Keratinocyte (primary cell): ENCODE data around the gene FAM83D. TPM values are rescaled to one million over a fixed set of nuclear protein-coding genes. Genes with fewer than 3 reads are reported as not detected.

Experiments used
- DNase-seq: peaks from one replicate; pipeline ENCODE4 v3.0.0-alpha.2; 2011; ENCODE audit warnings: low read depth, missing footprints, low spot score
- FAIRE-seq: peaks from 2 replicates; lab custom pipeline; 2011; peaks lifted over from hg19 to GRCh38; lab: Jason Lieb, UNC
- H2AFZ ChIP-seq: 2 replicates; pipeline ENCODE4 v1.6.0; 2012; ENCODE audit warnings: low read length, control low read depth, inconsistent platforms; ENCODE audit not compliant: control insufficient read depth
- H3K27ac ChIP-seq: 2 replicates; pipeline ENCODE4 v1.5.1; 2011; ENCODE audit warnings: low read length; ENCODE audit not compliant: control insufficient read depth, insufficient read depth
- H3K27me3 ChIP-seq: 3 replicates; pipeline ENCODE4 v1.6.0; 2011; ENCODE audit warnings: low read length; ENCODE audit not compliant: control insufficient read depth, insufficient read depth; ENCODE audit errors: extremely low read depth
- H3K36me3 ChIP-seq, 2 experiments: 2 replicates in 1 of 2; 3 replicates in 1 of 2; pipeline ENCODE4 v1.5.1; 2011; ENCODE audit warnings: low read length in 2 of 2, mild to moderate bottlenecking in 1 of 2; ENCODE audit not compliant: control insufficient read depth in 2 of 2, insufficient read depth in 2 of 2; ENCODE audit errors: extremely low read depth in 1 of 2
- H3K4me1 ChIP-seq: 3 replicates; pipeline ENCODE4 v1.5.1; 2011; ENCODE audit warnings: low read length; ENCODE audit not compliant: control insufficient read depth, insufficient read depth; ENCODE audit errors: extremely low read depth
- H3K4me2 ChIP-seq: 3 replicates; pipeline ENCODE4 v1.6.0; 2011; ENCODE audit warnings: low read depth, low read length; ENCODE audit not compliant: control insufficient read depth, insufficient read depth; ENCODE audit errors: extremely low read depth
- H3K4me3 ChIP-seq, 3 experiments: fragments of 200-600 bp in 1 of 3; sonication (generic) in 1 of 3; 2 replicates in 2 of 3; 3 replicates in 1 of 3; pipeline ENCODE4 v1.5.1; 2011 to 2016; ENCODE audit warnings: low read length in 3 of 3, mild to moderate bottlenecking in 3 of 3, control low read depth in 2 of 3, inconsistent platforms in 1 of 3, low read depth in 1 of 3, mixed read lengths in 1 of 3, mixed run types in 1 of 3, moderate library complexity in 1 of 3; ENCODE audit not compliant: control insufficient read depth in 2 of 3, insufficient read depth in 2 of 3; ENCODE audit errors: extremely low read depth in 1 of 3
- H3K79me2 ChIP-seq: 2 replicates; pipeline ENCODE4 v1.6.0; 2012; ENCODE audit warnings: low read length; ENCODE audit not compliant: control insufficient read depth, insufficient read depth
- H3K9ac ChIP-seq: 3 replicates; pipeline ENCODE4 v1.6.0; 2011; ENCODE audit warnings: low read length; ENCODE audit not compliant: control insufficient read depth, insufficient read depth; ENCODE audit errors: extremely low read depth
- H3K9me1 ChIP-seq: 3 replicates; pipeline ENCODE4 v1.6.0; 2011; ENCODE audit warnings: low read length; ENCODE audit not compliant: control insufficient read depth, insufficient read depth; ENCODE audit errors: extremely low read depth
- H3K9me3 ChIP-seq: 2 replicates; pipeline ENCODE4 v1.5.1; 2012; ENCODE audit warnings: low read depth, low read length; ENCODE audit not compliant: control insufficient read depth
- H4K20me1 ChIP-seq: 3 replicates; pipeline ENCODE4 v1.6.0; 2011; ENCODE audit warnings: low read length; ENCODE audit not compliant: control insufficient read depth, insufficient read depth; ENCODE audit errors: extremely low read depth
- EZH2 ChIP-seq: IDR thresholded peaks from one replicate; pipeline ENCODE4 v1.6.1; 2012; ENCODE audit warnings: inconsistent platforms, mild to moderate bottlenecking, low read length, moderate library complexity
- dilution Hi-C: fragments of 300-500 bp; cut with MboI; formaldehyde crosslinking; loops from one replicate; pipeline ENCODE4 v1.7.0; 2020; ENCODE audit warnings: low sequenced_read_pairs; ENCODE audit not compliant: extremely low pct_ligation_motif_present
- polyA plus RNA-seq, 5 experiments: library from polyadenylated mRNA; depleted of rRNA in 3 of 5; stranded (reverse) in 3 of 5; stranded (forward) in 1 of 5; unstranded in 1 of 5; fragments of >200 nt; gene quantifications; 1 replicate in 1 of 5; 2 replicates in 3 of 5; 3 replicates in 1 of 5; pipeline versions ENCODE4 v1.2.1 to v1.2.3, GENCODE V29; 2011 to 2012; ENCODE audit warnings: missing spikeins in 2 of 5, low read depth in 1 of 5, low replicate concordance in 1 of 5
- TF ChIP-seq, protein P1 (sequence below), 3 experiments: IDR thresholded peaks in 1 of 3; conservative IDR thresholded peaks in 1 of 3; optimal IDR thresholded peaks in 1 of 3; 2 replicates in 2 of 3; 3 replicates in 1 of 3; pipeline versions ENCODE3 to v1.5.1; 2011; ENCODE audit warnings: low read length in 3 of 3, mild to moderate bottlenecking in 3 of 3, moderate library complexity in 2 of 3, control low read depth in 1 of 3, inconsistent platforms in 1 of 3; ENCODE audit not compliant: insufficient read depth in 2 of 3; ENCODE audit errors: extremely low read depth in 1 of 3

Gene FAM83D
- polyA plus RNA-seq, 1 donor (not counting 4 experiments of a cell fraction or from before 2014, with no cell fraction given) = 32.1 TPM

DNA sequence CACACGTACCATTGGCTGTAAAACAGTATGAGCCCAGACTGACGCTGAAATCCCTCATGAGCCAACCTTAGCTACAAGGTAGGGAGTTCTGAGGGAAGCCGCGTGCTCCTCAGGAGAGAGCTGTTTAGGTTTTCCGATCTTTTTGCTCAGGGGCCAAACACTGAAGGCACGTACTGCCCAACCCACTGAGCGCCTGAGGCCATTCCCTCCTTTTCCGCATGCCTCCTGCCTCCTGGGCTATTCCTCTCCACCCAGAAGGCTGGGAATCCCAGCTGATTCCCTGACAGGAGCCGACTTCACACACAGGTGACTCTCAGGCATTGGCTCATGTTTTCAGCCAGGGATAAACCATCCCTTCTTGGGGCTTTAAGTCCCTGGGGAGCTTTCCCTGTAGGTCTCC, 5.4 kb upstream of the FAM83D start:
- Histone ChIP-seq H3K9me3 (no peaks in the 10 kb centered on the region), H4K20me1 (no peaks in the 10 kb centered on the region), H3K4me3 (no peak overlapping the region), H3K27me3 (peaks cover 17% of the 10 kb centered on the region), H3K4me2 (no peak overlapping the region), H3K36me3 (no peaks in the 10 kb centered on the region), H3K79me2 (no peaks in the 10 kb centered on the region), H3K9me1 (no peaks in the 10 kb centered on the region), H3K9ac (no peak overlapping the region), H3K27ac (no peak overlapping the region), H2AFZ (no peak overlapping the region), H3K4me1 (no peaks in the 10 kb centered on the region)
- FAIRE-seq = no peak
- TF ChIP-seq, protein P1, sequence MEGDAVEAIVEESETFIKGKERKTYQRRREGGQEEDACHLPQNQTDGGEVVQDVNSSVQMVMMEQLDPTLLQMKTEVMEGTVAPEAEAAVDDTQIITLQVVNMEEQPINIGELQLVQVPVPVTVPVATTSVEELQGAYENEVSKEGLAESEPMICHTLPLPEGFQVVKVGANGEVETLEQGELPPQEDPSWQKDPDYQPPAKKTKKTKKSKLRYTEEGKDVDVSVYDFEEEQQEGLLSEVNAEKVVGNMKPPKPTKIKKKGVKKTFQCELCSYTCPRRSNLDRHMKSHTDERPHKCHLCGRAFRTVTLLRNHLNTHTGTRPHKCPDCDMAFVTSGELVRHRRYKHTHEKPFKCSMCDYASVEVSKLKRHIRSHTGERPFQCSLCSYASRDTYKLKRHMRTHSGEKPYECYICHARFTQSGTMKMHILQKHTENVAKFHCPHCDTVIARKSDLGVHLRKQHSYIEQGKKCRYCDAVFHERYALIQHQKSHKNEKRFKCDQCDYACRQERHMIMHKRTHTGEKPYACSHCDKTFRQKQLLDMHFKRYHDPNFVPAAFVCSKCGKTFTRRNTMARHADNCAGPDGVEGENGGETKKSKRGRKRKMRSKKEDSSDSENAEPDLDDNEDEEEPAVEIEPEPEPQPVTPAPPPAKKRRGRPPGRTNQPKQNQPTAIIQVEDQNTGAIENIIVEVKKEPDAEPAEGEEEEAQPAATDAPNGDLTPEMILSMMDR (optimal IDR thresholded peaks at IDR 0.05 in 1 of 3, IDR thresholded peaks at IDR 0.05 in 1 of 3, conservative IDR thresholded peaks at IDR 0.05 in 1 of 3; ENCODE audit: extremely low read depth in 1 of 3, insufficient read depth in 2 of 3, low read length in 3 of 3) = no peak
- no peak for TF ChIP-seq EZH2
- dilution Hi-C loops = no loop called here
- no peak for DNase-seq

DNA sequence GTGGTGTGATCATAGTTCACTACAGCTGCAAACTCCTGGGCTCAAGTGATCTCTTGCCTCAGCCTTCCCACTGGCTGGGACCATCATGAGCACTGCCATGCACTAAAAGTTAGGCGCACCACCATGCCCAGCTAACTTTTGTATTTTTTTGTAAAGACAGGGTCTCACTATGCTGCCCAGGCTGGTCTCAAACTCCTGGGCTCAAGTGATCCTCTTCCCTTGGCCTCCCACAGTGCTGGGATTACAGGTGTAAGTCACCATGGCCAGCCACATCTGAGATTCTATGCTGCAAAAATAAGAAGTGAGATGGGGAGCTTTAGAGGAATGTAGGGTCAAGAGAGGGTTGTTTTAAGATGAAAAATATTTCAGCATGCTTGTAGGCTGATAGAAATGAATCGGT, 1.5 kb upstream of the FAM83D start:
- no peaks in the 10 kb centered on the region for H3K9me3 ChIP-seq
- H3K27ac ChIP-seq = no peak overlapping the region
- DNase-seq (no peak), FAIRE-seq (no peak)
- H3K4me3 ChIP-seq = no peak overlapping the region
- no peak for TF ChIP-seq EZH2
- TF ChIP-seq, protein P1 (optimal IDR thresholded peaks at IDR 0.05 in 1 of 3, IDR thresholded peaks at IDR 0.05 in 1 of 3, conservative IDR thresholded peaks at IDR 0.05 in 1 of 3; ENCODE audit: extremely low read depth in 1 of 3, insufficient read depth in 2 of 3, low read length in 3 of 3) = no peak
- H3K4me1 ChIP-seq = peaks cover 20% of the 10 kb centered on the region
- H3K9ac ChIP-seq = no peak overlapping the region
- H2AFZ ChIP-seq = no peak overlapping the region
- no peaks in the 10 kb centered on the region for H3K36me3 ChIP-seq
- H3K9me1 ChIP-seq = no peaks in the 10 kb centered on the region
- H4K20me1 ChIP-seq = no peaks in the 10 kb centered on the region
- peaks cover 11% of the 10 kb centered on the region for H3K27me3 ChIP-seq
- dilution Hi-C loops = no loop called here
- peaks cover 30% of the 10 kb centered on the region for H3K79me2 ChIP-seq
- no peak overlapping the region for H3K4me2 ChIP-seq
